ENCODE data around the gene MAGEC1. TPM values are rescaled to one million over a fixed set of nuclear protein-coding genes. Genes with fewer than 3 reads are reported as not detected.

Gene MAGEC1
- total RNA-seq, 1 donor from 2014 or later, result not detected

GRCh38 chrX:141902366-141902765 lies 1.3 kb upstream of the MAGEC1 start:
- Histone ChIP-seq H3K4me3 (ENCODE audit: low read depth, low read length) (no peak overlapping the region), H3K36me3 (ENCODE audit: control insufficient read depth, insufficient read depth, low read length) (no peaks in the 10 kb centered on the region), H3K27me3 (ENCODE audit: control insufficient read depth, insufficient read depth, low read length) (no peaks in the 10 kb centered on the region)
- TF ChIP-seq, protein P1, sequence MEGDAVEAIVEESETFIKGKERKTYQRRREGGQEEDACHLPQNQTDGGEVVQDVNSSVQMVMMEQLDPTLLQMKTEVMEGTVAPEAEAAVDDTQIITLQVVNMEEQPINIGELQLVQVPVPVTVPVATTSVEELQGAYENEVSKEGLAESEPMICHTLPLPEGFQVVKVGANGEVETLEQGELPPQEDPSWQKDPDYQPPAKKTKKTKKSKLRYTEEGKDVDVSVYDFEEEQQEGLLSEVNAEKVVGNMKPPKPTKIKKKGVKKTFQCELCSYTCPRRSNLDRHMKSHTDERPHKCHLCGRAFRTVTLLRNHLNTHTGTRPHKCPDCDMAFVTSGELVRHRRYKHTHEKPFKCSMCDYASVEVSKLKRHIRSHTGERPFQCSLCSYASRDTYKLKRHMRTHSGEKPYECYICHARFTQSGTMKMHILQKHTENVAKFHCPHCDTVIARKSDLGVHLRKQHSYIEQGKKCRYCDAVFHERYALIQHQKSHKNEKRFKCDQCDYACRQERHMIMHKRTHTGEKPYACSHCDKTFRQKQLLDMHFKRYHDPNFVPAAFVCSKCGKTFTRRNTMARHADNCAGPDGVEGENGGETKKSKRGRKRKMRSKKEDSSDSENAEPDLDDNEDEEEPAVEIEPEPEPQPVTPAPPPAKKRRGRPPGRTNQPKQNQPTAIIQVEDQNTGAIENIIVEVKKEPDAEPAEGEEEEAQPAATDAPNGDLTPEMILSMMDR (IDR thresholded peaks at IDR 0.05; ENCODE audit: insufficient read depth, low read length, poor library complexity, severe bottlenecking), result no peak
- no peak for DNase-seq (ENCODE audit: low read depth)

- Histone ChIP-seq H3K27me3 (ENCODE audit: control insufficient read depth, insufficient read depth, low read length) (no peaks in the 10 kb centered on the region), H3K4me3 (ENCODE audit: low read depth, low read length) (no peak overlapping the region), H3K36me3 (ENCODE audit: control insufficient read depth, insufficient read depth, low read length) (no peaks in the 10 kb centered on the region)
- TF ChIP-seq, protein P1 (IDR thresholded peaks at IDR 0.05; ENCODE audit: insufficient read depth, low read length, poor library complexity, severe bottlenecking), result no peak
- DNase-seq (ENCODE audit: low read depth), result no peak
Observed at GRCh38 chrX:141904262-141904661, 568 bp downstream of the MAGEC1 start.

- Histone ChIP-seq H3K4me3 (ENCODE audit: low read depth, low read length) (no peak overlapping the region), H3K36me3 (ENCODE audit: control insufficient read depth, insufficient read depth, low read length) (no peaks in the 10 kb centered on the region), H3K27me3 (ENCODE audit: control insufficient read depth, insufficient read depth, low read length) (no peaks in the 10 kb centered on the region)
- TF ChIP-seq, protein P1 (IDR thresholded peaks at IDR 0.05; ENCODE audit: insufficient read depth, low read length, poor library complexity, severe bottlenecking), result no peak
- DNase-seq (ENCODE audit: low read depth), result no peak
Observed at GRCh38 chrX:141917801-141918200, 14.1 kb downstream of the MAGEC1 start.

DNA sequence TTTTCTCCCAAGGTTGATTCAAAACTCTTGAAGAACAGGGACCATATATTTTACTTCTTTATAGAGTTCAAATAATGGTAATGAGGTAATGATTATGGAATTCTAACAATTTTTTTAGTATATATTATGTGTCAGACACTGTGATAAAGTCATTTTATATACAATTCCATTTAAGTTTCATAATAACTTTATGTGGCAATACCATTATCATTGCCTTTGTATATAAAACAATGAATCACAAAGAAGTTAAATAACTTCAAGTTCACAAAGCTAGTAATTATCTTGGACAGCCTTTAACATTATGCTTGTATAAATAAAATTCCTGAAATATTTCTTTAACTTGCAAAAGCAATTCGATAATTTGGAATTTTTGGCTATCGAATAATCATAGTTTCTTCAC lies 20.6 kb downstream of the MAGEC1 start:
- TF ChIP-seq, protein P1 (IDR thresholded peaks at IDR 0.05; ENCODE audit: insufficient read depth, low read length, poor library complexity, severe bottlenecking), result no peak
- no peak for DNase-seq (ENCODE audit: low read depth)
- H3K36me3 ChIP-seq (ENCODE audit: control insufficient read depth, insufficient read depth, low read length), result no peaks in the 10 kb centered on the region
- H3K27me3 ChIP-seq (ENCODE audit: control insufficient read depth, insufficient read depth, low read length), result no peaks in the 10 kb centered on the region
- no peak overlapping the region for H3K4me3 ChIP-seq (ENCODE audit: low read depth, low read length)

DNA sequence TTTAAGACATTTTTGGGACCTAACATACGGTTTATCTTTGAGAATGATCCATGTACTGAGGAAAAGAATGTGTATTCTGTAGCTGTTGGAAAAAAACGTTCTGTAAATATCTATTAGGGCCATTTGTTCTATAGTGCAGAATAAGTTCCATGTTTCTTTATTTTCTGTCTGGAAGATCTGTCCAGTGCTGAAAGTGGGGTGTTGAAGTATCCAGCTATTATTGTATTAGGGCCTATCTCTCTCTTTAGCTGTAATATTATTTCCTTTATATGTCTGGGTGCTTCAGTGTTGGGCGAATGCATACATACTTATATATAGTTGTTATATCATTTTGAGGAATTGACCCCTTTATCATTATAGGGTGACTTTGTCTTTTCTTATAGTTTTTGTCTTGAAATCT lies 24.7 kb downstream of the MAGEC1 start:
- DNase-seq (ENCODE audit: low read depth), result no peak
- Histone ChIP-seq H3K27me3 (ENCODE audit: control insufficient read depth, insufficient read depth, low read length) (no peaks in the 10 kb centered on the region), H3K4me3 (ENCODE audit: low read depth, low read length) (no peak overlapping the region), H3K36me3 (ENCODE audit: control insufficient read depth, insufficient read depth, low read length) (no peaks in the 10 kb centered on the region)
- TF ChIP-seq, protein P1 (IDR thresholded peaks at IDR 0.05; ENCODE audit: insufficient read depth, low read length, poor library complexity, severe bottlenecking), result no peak

GRCh38 chrX:141934059-141934641 lies 30.5 kb downstream of the MAGEC1 start:
- no peak for DNase-seq (ENCODE audit: low read depth)
- Histone ChIP-seq H3K36me3 (ENCODE audit: control insufficient read depth, insufficient read depth, low read length) (no peaks in the 10 kb centered on the region), H3K4me3 (ENCODE audit: low read depth, low read length) (no peak overlapping the region), H3K27me3 (ENCODE audit: control insufficient read depth, insufficient read depth, low read length) (no peaks in the 10 kb centered on the region)
- TF ChIP-seq, protein P1 (IDR thresholded peaks at IDR 0.05; ENCODE audit: insufficient read depth, low read length, poor library complexity, severe bottlenecking), result no peak
